GM19025 (cell line): ENCODE measurements around the gene SHB.

Experiments used
- ATAC-seq: cut with Tn5 transposase; IDR thresholded peaks from one replicate; pipeline ENCODE4 v1.9.1; 2021; ENCODE audit warnings: mild to moderate bottlenecking, low read depth, moderate library complexity; ENCODE audit not compliant: unreplicated experiment

Gene SHB

DNA sequence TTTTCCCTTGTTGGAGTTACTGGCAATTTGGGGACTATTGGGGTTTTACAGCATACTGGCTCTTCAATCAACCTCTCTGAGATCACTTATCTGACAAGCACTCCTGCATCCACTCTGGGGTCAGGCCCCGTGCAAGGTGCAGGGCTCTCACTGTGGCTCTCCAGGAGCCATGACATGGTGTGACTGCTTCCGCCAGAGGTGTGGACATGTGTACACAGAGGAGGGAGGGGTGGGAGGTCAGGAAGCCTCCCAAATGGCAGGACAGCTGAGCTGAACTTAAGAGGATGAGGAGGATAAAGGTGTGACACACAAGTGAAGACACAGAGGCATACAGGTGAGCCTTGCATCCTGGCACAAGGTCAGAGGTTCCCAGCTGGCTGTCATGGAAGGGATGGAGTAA, 24.3 kb downstream of the SHB start:
- no peak for ATAC-seq

DNA sequence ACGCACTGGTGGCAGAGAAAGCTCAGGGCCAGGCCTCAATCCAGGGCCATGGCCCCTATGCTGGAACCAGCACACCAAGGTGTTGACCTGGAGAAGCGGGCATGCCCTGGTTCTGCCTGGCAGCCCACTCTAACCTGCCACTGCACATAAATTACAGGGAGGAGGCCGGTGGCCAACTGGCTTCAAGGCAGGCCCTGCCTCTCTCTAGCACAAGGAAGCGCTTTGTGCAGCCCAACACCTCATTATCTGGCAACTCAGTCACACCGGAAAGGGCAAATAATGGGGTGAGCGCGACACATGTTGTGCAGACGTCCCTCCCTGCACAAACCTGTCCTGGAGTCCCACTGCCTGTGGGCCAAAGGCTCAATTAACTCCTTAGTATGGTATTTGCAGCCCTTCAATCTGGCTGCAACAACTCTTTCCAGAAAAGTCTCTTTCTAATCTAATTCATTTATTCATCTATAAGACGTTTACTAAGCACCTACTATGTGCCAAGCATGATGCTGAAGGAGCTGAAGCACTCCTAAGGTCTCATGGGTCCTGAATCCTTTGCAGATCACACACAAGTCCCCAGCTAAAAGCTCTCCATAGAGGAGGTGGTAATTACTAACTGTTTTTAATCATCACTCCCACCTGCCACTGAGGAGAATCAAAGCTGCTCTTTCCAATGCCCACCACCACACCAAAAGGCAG, 24.9 kb downstream of the SHB start:
- ATAC-seq: no peak

DNA sequence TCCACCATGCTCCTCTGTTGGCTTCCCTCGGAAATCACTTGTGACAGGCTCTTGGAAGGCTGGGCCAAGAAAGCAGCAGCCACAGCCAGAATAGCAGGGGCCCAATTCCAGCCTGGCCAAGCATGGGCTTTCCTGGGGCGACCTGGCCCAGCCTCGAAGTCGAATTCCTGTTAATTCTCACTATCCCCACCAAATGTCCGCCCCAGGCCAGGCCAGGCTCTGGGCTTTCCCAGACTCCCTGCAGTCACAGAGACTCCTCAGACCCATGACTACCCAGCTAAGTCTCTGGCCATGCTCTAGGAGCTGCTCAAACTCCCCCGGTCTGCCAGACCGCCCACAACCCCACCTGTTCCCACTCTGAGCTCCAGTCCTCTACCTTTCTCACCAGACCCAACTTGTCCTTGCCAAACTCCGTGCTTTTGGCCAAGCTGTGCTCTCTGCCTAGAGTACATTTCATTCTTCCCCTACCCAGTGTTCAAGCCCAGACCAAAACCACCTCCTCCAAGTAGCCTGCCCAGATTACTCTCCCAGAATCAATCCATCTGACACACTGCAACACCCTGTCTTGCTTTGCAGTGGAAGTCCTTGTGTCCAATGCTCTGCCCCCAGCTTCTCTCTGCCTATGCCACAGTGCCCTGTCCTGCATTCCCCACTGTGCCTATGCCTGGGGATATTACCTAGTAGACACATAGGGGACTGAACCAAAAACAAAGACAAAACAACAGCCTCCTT, 26.2 kb downstream of the SHB start:
- no peak for ATAC-seq

DNA sequence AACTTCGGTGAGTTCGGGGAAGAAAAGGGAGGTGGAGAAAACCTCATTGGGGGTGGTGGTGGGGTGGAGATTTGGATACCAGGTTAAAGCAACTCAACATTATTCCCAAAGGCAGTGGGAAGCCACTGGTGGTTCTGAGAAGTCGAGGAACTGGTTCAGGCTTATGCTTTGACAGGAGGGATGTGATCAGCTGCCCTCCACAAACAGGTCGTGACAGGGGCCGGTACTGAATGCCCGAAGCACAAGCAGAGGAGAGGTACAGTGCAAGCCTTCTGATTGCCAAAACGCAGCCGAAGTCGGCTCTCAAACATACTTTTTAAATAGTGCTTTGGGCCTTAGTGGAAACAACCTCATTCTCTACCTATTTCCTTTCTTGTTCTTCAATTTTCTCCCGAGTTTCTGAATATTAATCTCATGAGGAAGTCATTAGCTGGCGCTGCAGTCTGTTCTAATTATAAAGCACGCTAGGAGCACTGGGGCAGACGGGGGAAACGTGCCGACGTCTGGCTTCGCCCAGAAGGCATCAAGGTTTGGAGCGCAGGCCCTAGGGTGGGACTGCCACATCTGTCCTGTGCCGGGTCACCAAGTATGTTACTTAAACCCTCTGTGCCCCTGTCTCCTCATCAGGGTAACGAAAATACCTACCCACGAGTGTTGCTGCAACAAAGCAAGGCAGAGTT, 27.3 kb downstream of the SHB start:
- no peak for ATAC-seq

DNA sequence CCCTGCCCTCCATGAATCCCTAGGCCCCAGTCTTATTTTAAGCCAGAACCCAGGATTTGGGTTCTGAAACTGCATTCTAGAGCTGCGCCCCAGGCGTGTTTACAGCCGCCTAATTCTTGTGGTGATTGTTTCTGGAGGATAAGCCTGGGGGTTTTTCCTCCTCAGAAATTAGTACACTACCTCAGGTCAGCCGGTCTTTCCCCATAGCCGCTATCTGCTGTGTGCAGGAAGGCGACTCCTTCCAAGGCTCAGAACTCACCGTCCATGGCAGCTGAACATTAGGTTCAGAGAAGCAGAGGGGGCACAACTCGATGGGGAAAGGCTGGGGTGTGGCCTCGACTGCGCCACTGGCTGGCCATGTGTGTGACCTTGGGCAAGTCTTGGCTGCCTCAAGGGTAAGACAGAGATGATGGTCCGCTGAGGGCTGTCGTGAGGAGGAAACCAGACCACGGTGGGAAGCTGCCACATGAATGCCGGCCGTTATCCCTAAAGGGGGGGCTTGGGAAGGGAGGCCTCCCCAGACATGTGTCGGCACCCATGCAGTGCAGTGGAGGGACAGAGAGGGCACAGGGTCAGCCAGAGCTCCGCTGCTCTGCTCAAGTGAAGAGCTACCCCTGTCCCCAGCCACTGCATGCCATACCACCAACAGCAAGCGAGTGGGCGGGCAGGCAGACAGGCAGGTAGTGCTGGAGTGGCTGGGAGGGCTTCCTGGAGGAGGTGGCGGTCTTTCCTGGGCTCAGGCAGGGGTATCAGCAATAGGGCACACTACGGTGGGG, 28.9 kb downstream of the SHB start:
- no peak for ATAC-seq

DNA sequence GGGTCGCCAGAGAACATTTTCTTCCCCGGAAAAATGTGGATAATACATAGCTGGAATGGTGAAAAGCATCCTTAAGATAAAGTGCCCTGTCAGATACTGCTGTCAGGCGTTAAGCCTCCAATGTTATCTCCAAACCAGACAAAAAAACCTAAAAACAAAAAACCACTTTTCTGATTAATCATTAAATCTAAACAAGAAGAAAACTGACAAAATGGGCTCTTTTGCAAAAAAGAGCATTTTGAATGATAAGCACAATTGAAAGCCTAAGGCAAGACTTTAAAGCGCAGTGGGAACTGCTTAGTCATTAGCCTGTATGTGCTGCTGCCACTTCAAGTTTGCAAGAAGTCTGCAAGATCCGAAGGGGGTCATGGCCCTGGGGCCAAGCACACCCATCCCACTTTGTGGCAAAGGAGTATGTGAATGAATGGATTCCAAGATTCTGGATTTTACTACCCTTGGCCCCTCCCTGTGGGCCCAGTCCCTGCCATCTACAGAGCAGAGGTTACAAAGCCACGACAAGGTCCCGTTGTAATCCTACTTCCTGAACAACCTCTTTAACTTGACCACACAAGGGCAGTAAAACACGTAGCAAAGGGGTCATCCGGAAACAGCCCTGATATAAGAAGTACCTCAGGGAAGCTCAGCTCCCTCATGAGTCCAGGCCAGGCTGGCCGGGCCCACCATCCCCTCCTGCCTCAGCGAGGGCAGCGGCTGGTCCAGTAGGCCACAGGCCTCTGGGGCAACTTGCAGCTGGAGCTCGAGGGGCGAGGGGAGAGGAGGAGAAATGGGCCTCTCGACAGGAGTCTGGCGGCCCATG, 29.7 kb downstream of the SHB start:
- no peak for ATAC-seq

DNA sequence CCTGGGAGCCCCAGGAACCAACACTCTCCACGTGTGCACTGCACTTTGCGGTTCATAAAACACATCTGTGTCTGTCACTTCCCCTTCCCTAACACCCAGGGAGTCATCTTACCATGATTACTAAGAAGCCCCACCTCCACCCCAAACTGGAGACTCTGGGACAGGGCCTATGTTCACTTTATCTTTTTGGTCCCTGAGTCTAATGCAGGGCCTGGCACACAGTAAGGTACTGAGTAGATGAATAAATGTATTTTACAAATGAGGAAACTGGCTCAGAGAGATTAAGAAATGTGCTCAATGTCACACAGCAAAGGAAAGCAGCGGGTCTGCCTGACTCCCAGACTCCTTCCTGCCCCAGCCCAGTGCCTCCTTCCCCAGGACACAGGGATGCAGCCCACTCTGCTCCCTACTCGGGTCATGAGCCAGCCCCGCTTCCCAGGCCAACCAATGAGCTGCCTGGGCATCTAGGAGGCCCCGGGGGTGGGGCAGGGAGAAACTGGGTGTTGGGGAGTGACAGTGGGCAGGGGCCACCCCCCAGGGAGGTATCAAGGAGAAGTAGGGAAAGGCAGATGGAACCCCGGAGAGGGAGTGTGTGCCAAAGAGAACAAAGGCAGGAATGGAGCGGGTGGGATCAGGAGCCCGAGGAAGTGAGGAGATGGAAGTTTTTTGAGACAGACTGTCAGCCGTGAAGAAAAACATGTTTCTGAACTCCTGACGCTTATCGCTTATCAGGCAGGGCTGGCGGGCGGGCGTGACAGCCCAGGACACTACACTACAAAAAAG, 30.5 kb downstream of the SHB start:
- ATAC-seq: no peak

DNA sequence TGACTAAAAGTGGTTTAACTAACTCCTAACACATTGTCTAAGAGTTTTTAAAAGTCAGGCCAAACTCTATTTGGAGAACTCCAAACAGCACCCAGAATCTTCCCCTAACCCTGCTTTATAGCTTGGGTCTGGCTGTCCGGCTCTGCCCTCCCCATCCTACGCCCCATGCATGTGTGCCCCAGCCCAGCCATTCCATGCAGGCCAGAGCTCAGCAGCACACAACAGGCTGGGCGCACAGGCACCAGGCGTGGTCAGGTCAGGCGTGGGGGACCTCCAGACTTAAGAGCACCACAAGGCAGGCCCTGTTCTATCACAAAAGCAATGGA, 31.1 kb downstream of the SHB start:
- no peak for ATAC-seq

DNA sequence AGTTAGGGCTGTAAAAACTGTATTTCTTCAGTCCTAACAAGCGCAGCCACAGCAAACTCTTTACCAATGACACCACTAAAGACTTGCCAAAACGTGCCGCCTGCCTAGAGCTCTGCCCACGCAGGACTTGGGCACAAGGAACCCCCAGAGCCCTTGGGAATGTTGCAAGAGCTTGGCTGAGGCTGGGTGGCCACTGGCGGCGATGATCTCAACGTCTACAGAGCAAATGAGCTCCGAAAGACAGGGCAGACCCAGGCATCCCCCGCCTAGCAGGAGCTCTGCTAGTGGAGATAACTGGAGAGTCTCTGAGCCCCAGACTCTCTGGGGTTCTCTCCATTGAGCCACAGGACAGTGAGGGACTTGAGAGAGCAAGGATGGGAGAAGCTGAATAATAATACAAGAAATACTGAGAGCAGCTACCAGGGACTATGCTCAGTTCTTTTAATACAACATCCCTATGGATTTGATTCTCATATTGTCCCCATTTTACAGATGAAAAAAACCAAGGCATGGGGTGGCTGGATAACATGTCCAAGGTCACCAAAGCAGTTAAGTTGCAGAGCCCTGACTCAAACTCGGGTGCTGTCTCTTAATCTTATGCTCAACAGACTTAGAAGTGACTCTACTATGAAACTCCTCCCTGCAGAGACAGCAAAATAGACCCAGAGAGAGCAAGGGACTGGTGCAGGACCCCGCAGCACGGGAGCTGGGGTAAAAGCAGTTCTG, 32.5 kb downstream of the SHB start:
- ATAC-seq: no peak

DNA sequence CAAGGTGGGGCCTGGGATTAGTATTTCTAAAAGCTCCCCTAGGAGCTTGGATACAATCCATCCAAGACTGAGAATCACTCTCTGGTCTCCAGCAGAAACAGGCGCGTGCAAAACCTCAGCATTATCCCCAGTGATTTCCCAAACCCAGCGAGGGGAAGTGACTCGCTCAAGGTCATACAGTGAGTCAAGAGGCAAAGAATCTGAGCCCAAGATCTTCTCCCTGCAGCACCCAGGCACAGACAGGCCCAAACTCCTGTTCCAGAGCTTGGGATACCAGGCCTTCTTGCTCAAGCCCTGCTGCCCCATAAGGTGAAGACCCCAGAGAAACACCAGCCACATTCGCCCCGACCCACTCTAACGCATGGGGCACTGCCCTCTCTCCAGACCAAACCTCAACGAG, 33.2 kb downstream of the SHB start:
- no peak for ATAC-seq

DNA sequence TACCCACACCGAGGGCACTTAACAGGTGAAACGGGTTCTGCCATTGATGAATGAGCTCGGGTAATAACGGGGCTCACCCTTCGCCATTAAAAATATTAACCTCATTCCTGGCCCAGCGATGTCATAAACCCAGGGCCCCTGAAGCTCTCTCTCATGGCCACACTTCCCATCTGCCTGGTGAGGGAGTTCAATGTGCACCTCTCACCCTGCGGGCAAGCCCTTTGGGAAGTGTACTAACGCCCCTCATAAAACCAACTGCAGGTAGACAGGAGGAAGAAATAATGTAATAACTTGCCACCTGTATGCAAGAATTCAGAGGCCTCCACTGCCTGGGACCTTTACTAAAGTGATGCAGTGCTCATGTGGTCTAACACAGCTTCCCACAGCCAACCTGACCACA, 35.1 kb downstream of the SHB start:
- ATAC-seq: no peak

DNA sequence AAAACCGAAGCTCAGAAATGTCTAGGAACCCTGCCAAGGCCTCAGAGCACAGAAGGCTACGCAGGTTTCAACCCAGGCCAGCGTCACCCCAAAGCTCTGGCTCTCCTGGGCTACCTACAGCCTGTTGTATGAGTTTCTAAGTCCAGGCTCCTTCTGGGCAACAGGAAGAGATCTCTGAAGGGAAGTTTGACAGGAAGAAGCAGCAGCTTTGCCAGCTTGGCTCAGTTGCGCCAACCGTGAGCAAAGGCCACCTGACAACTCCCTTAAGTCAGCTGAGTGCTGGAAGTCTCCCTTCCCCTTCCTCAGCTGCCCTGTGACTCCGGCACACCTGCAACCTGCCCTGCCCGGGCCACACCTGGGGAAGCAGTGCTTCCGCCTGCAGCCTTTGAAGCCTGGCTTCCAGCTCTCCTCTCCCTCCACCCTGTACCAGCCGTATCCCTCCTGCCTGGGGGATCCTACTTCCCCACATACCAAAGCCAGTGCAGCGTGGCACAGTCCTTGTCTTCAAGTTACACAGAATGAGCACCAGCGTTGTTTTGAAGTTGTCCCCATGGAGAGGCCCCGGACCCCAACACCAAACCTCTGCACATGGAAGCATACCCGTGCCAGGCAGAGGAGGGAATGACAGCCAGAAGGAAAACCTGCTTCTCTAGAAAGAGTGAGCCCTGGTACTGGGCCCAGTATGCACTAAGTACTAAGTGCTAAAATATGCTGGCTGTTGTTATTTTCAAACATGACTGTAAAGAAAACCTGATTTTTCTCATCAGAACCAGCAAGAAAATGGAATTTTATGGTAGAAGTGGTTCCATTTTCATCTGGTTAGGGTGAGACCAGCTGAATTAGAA, 36.5 kb downstream of the SHB start:
- no peak for ATAC-seq

DNA sequence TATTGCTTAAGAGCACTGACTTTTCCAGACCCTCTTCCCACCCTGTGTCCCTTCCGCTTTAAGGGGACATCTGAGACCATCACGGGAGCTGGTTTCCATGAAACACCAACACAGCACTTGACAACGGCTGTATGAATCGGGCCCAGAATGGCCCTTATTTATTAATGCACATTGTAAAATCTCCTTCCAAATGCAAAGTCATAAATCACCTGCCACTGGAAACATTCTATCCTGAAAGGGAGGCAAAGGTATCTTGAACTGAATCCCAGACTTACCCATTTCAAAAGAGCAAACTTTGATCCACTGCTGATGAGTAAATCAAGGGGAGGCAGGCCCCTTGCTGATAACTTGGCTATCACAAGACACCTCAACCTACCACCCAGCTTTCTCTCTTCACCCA, 37.4 kb downstream of the SHB start:
- ATAC-seq: no peak

DNA sequence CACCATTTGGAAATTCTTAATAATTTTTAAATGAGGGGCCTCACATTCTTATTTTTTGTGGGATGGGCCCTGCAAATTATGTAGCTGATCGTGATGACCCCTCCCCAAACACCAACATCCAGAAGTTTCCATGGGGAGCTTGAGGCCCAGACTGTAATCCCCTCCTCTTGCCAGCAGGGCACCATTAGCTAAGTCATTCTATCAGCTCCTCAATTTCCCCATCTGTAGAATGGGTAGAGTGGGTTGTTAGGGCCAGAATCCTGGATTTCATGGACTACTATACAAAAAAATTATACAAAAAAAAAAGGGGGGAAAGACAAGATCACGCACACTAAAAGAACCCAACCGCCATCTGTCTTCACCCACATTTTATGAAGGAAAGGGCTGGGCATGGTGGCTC, 38.4 kb downstream of the SHB start:
- no peak for ATAC-seq

DNA sequence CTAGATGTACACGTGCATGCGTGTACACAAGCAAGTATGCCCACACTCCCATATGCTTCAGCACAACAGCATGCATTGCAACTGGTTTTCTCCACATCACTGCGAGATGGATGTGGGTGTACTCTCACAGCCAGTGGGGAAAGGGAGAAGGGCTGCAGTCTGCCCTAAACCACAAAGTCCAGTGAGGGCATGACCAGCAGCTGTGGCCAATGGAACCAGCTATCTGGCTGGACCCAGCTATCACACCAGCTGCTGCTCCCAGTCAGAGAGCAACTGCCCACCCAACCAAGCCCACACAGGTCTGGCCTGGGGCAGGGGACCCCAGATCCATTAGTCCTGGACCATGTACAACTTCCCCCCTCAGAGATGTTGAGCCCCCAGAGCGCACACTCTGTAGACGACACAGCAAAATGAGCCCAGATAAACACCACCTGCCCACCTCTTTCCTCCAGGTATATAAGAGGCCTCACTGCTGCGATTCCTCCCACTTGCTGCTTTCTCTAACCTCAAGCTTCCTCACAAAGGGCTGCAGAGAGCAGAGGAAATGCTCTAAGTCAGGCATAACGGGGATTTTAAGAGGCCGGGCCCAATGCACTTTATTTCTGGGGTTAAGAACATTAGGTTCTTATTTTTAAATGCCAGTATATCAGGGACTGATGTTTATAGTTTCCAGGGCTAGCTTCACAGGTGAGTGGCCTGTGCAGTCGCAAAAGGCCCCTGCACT, 39.0 kb downstream of the SHB start:
- ATAC-seq: no peak

DNA sequence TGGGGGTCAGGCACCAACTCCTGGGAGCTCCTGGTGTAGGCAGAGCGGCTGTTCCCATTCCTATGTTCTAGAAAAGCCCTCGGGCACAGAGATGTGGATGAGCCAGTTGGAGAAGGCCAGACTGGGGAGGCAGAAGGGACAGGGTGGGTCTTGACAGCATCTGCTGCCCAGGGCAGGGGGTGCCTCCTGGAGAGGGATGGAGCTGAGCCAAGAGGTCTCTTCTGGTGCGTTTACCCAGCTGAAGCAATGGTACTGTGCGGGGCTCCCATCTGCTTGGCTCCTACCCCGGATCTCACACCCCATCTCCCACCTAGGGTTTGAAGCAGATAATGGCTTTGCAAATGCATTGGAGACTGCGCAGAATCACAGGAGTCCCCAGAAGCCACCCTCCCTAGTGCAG, 41.3 kb downstream of the SHB start:
- no peak for ATAC-seq

DNA sequence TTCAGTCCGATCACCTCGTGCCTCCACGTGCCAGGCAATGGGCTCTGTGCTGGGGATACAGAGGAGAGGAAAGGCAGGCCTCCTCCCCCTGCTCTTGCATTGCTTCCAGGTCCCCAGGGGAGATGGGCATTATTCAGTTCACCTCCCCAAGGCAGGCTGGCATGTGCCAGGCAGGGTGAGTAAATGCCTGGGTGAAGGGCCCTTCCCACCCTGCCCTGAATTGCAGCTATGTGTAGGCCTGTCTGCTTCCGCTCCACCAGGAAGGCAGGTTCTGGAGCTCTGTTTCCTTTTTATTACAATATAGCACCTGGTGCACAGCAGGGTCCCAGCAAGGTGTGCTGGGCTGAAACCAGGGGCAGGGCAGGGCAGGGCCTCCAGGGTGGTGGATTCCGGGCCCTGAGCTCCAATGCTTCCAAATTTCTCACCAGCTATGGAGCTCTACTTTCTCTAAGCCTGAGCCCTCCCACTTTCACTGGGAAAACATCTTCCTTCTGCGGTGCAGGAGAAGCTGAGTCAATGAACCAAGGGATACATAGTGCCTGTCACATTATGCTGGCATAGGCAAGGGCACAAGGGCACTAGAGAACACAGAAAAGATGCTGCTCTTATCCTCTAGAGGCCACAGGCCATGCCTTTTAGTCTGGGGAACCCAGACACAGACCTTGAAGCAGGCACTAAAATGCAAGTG, 42.0 kb downstream of the SHB start:
- no peak for ATAC-seq
